ENCODE results near the gene TMC1. TPM values are rescaled to one million over a fixed set of nuclear protein-coding genes. Genes with fewer than 3 reads are reported as not detected.
"Not testable (repeated sequence)": the region's sequence is repeated elsewhere in the genome, so short reads cannot be mapped to it uniquely, and the experiment has no call there.

Gene TMC1
- polyA plus RNA-seq (2011; rRNA removed) (0.12 and 0.29 TPM in 2 replicates), polyA plus RNA-seq (2017; fragmentation: RNase III; extraction: RNeasy Plus Mini Kit Qiagen cat#74134 plus additional on column Dnase treatment) (0.01 to 0.18 TPM (median 0.17 TPM) in 3 replicates), polyA minus RNA-seq (2011; rRNA and poly(A)+ RNA removed) (0.12 and 0.49 TPM in 2 replicates)
- polyA plus RNA-seq (2012; cell fraction: cytosol; rRNA removed): 0.01 and 0.03 TPM in 2 replicates
- 0.04 TPM in 1 of 2 replicates, not detected in the other for polyA plus RNA-seq (2012; cell fraction: nucleus; rRNA removed)

DNA sequence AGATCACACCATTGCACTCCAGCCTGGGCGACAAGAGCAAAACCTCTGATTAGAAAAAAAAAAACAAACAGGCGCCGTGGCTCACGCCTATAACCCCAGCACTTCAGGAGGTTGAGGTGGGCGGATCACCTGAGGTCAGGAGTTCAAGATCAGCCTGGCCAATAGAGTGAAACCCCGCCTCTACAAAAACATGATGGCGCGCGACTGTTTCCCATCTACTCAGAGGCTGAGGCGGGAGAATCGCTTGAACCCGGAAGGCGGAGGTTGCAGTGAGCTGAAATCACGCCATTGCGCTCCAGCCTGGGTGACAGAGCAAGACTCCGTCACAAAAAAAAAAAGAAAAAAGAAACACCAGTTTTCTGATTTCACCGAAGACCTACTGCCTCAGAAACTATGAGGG lies at the start of gene TMC1:
TMC1 (plus strand) TSS at position 193 of the 400 bp plus-strand sequence. CDS start 127,041 bp downstream, outside the sequence.
- WGBS (ENCODE audit: missing lambda C conversion rate): 95% methylated on average over 17 of the region's 17 CpGs
- CTCF ChIA-PET; FAIRE-seq; POLR2A ChIA-PET; H3K4me3 ChIP-seq; ATAC-seq; H3K9me3 ChIP-seq; DNase-seq (ENCODE audit: low read depth in 1 of 2, low spot score in 1 of 2); H3K4me2 ChIP-seq: not testable (repeated sequence)
- peak within 1 kb of the TSS in 1 of 2 experiments; percentile 25; a peak in 1 of 6 replicates for H3K27ac ChIP-seq
- H3K4me1 ChIP-seq: peaks cover 21% of the 10 kb centered on the region

GRCh38 chr9:72473474-72474261 lies 47.7 kb upstream of the TMC1 start:
- Histone ChIP-seq H3K9me3 (no peaks in the 10 kb centered on the region), H3K4me1 (peaks cover 52% of the 10 kb centered on the region), H3K4me2 (peak overlapping the region; percentile 20; the same call in 2 of the 3 replicates), H3K4me3 (no peak overlapping the region), H3K27ac (peak overlapping the region; percentile 27 to 69; a peak in 5 of 6 replicates)
- ChIA-PET POLR2A (interaction anchor here (2.2 kb wide), 1 partner anchor 108 kb away, joined by 14 read pairs; the partner anchor contains the start of gene ZFAND5), CTCF (interaction anchor here (0.9 kb wide), 1 partner anchor 193 kb away, joined by 3 read pairs; no protein-coding TSS in a partner anchor)
- WGBS (ENCODE audit: missing lambda C conversion rate): 78% methylated on average over 1 of the region's 1 CpG
- TF ChIP-seq RNF2 (IDR thresholded peaks at IDR 0.05; ENCODE audit: borderline replicate concordance, low read depth): no peak
- no peak for TF ChIP-seq CHD4 (IDR thresholded peaks at IDR 0.05; ENCODE audit: borderline replicate concordance)
- no peak for TF ChIP-seq FOSL2 (IDR thresholded peaks at IDR 0.05)
- peak; percentile 24; the same call in 1 of the 2 replicates for TF ChIP-seq FOSL2 (CRISPR knock-in tag; IDR thresholded peaks at IDR 0.05)
- TF ChIP-seq, protein P1, sequence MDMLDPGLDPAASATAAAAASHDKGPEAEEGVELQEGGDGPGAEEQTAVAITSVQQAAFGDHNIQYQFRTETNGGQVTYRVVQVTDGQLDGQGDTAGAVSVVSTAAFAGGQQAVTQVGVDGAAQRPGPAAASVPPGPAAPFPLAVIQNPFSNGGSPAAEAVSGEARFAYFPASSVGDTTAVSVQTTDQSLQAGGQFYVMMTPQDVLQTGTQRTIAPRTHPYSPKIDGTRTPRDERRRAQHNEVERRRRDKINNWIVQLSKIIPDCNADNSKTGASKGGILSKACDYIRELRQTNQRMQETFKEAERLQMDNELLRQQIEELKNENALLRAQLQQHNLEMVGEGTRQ (IDR thresholded peaks at IDR 0.05): no peak
- TF ChIP-seq ZFP36 (IDR thresholded peaks at IDR 0.05; ENCODE audit: borderline replicate concordance, partially characterized antibody): no peak
- TF ChIP-seq HOXB13 (CRISPR knock-in tag; IDR thresholded peaks at IDR 0.05; ENCODE audit: low read depth): no peak
- FAIRE-seq (no peak), ATAC-seq (no peak), DNase-seq (ENCODE audit: low read depth in 1 of 2, low spot score in 1 of 2) (peak in 1 of 2 experiments; percentile 36)

DNA sequence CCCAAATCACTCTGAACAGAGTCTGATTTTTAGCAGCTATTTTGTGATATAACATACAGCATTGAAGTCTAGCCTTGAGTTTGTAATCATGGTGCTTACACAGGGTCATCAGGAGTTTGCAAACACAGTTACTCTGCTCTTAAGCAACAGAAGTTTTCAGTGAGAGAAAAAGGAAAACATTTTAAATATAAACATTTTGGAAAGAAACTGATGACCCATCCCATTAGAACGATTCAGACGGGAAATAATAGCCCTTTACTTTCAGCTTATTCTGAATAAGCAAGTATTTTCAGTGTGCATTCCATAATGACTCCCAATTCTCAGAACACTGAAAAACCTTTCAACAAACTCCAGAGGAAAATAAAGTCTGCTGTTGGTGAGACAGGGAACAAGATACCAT lies 46.7 kb upstream of the TMC1 start:
- Histone ChIP-seq H3K4me1 (peaks cover 59% of the 10 kb centered on the region), H3K4me2 (no peak overlapping the region), H3K27ac (peak overlapping the region; percentile 6 to 69; a peak in 4 of 6 replicates), H3K4me3 (no peak overlapping the region), H3K9me3 (no peaks in the 10 kb centered on the region)
- no peak for ATAC-seq
- TF ChIP-seq ESRRA (IDR thresholded peaks at IDR 0.05; ENCODE audit: borderline replicate concordance, low read length) (no peak), HEYL (CRISPR knock-in tag; IDR thresholded peaks at IDR 0.05) (no peak), GATA3 (IDR thresholded peaks at IDR 0.05; ENCODE audit: borderline replicate concordance) (no peak), CHD2 (IDR thresholded peaks at IDR 0.05; ENCODE audit: low read length, partially characterized antibody) (no peak), TP53 (CRISPR knock-in tag; IDR thresholded peaks at IDR 0.05) (no peak), HOXB13 (CRISPR knock-in tag; IDR thresholded peaks at IDR 0.05; ENCODE audit: low read depth) (no peak), SMC3 (IDR thresholded peaks at IDR 0.05) (no peak), ZNF302 (CRISPR knock-in tag; IDR thresholded peaks at IDR 0.05) (no peak), EP300 (IDR thresholded peaks at IDR 0.05) (no peak), POLR2AphosphoS2 (conservative IDR thresholded peaks at IDR 0.05; ENCODE audit: low read length) (no peak), CHD4 (IDR thresholded peaks at IDR 0.05; ENCODE audit: borderline replicate concordance) (no peak), HDAC2 (IDR thresholded peaks at IDR 0.05) (no peak), KDM5A (IDR thresholded peaks at IDR 0.05) (no peak), JUNB (IDR thresholded peaks at IDR 0.05) (no peak), ZFP36 (IDR thresholded peaks at IDR 0.05; ENCODE audit: borderline replicate concordance, partially characterized antibody) (no peak), FOSL2 (IDR thresholded peaks at IDR 0.05) (no peak), FOSL2 (CRISPR knock-in tag; IDR thresholded peaks at IDR 0.05) (no peak), EHF (CRISPR knock-in tag; IDR thresholded peaks at IDR 0.05) (no peak), RARB (CRISPR knock-in tag; IDR thresholded peaks at IDR 0.05) (no peak)
- TF ChIP-seq, protein P2, sequence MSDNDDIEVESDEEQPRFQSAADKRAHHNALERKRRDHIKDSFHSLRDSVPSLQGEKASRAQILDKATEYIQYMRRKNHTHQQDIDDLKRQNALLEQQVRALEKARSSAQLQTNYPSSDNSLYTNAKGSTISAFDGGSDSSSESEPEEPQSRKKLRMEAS (IDR thresholded peaks at IDR 0.05): no peak
- 75% methylated on average over 2 of the region's 2 CpGs for WGBS (ENCODE audit: missing lambda C conversion rate)
- CTCF ChIA-PET: interaction anchor here (2.4 kb wide), 1 partner anchor 348 kb away, joined by 6 read pairs; no protein-coding TSS in a partner anchor
- FAIRE-seq: no peak
- DNase-seq (ENCODE audit: low read depth in 1 of 2, low spot score in 1 of 2): no peak
- POLR2A ChIA-PET: interaction anchor here (1.8 to 2.2 kb wide), 2 partner anchors 109 to 112 kb away, joined by 3 to 14 read pairs; partner anchors contain the start of gene ZFAND5

Measured in A549 (cell line).